Loucy (cell line): ENCODE results near the gene ENOX1.

ENCODE experiments used
- EZH2phosphoT487 ChIP-seq: fragments of 200-600 bp; IDR thresholded peaks from 2 replicates; pipeline ENCODE4 v1.6.1; 2018; ENCODE audit warnings: antibody characterized with exemption, mild to moderate bottlenecking, moderate library complexity, borderline replicate concordance
- TF ChIP-seq, protein P1 (sequence below): fragments of 200-600 bp; sonication (generic); conservative IDR thresholded peaks from 2 replicates; pipeline ENCODE4 v1.5.1; 2014; ENCODE audit warnings: mild to moderate bottlenecking, antibody characterized with exemption, low read length

DNA sequence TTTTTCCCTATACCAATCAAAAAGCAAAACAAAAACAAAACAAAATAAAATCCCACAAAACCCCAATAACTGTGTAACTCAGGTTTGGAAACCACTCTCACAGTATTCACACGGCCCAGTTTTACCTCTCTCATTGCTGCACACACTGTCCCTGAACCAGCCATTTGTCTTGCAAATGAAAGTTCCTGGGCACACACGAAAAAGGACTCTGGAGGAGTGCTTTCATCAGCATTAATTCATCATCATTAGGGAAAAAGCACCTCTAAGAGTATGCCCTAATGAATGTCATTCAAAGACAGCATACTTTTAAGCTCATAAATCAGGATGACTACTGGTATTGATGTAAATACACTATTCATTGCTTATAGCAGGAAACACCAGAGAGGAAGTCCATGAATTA, 457.1 kb downstream of the ENOX1 start:
- TF ChIP-seq, protein P1, sequence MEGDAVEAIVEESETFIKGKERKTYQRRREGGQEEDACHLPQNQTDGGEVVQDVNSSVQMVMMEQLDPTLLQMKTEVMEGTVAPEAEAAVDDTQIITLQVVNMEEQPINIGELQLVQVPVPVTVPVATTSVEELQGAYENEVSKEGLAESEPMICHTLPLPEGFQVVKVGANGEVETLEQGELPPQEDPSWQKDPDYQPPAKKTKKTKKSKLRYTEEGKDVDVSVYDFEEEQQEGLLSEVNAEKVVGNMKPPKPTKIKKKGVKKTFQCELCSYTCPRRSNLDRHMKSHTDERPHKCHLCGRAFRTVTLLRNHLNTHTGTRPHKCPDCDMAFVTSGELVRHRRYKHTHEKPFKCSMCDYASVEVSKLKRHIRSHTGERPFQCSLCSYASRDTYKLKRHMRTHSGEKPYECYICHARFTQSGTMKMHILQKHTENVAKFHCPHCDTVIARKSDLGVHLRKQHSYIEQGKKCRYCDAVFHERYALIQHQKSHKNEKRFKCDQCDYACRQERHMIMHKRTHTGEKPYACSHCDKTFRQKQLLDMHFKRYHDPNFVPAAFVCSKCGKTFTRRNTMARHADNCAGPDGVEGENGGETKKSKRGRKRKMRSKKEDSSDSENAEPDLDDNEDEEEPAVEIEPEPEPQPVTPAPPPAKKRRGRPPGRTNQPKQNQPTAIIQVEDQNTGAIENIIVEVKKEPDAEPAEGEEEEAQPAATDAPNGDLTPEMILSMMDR: no peak
- no peak for TF ChIP-seq EZH2phosphoT487
